Regular cardiac myocyte (primary cell): ENCODE results near the gene PAQR5. TPM values are rescaled to one million over a fixed set of nuclear protein-coding genes. Genes with fewer than 3 reads are reported as not detected.

Experiments used
- total RNA-seq: library from RNA; depleted of rRNA; stranded (reverse); fragments of >200 nt; gene quantifications from 2 replicates; pipeline ENCODE4 v1.2.3, GENCODE V29; 2014

Gene PAQR5
- 0.58 and 2.3 TPM in 2 replicates for total RNA-seq

GRCh38 chr15:69298697-69299441 is at the start of gene PAQR5:
PAQR5 (plus strand) TSS chr15:69298912; CDS start chr15:69360081, 61,169 bp downstream.

GRCh38 chr15:69413822-69414700 is 115.3 kb downstream of the PAQR5 start, which contains the start of gene KIF23:
KIF23 (plus strand) TSS chr15:69414349; CDS start chr15:69414466, 117 bp downstream.

GRCh38 chr15:69452692-69453521 is 154.2 kb downstream of the PAQR5 start, which contains the start of gene RPLP1:
RPLP1 (plus strand) TSS chr15:69452818; CDS start chr15:69452949, 131 bp downstream.

Other genes starting within 250 kb of the PAQR5 start
- gene GLCE, start 138.3 kb upstream of the PAQR5 start, total RNA-seq, result 16.6 and 20.3 TPM in 2 replicates
- 8.5 and 60.4 TPM in 2 replicates for gene KIF23, start 115.4 kb downstream of the PAQR5 start, total RNA-seq
- gene RPLP1, start 153.9 kb downstream of the PAQR5 start, total RNA-seq, result 45.7 and 101 TPM in 2 replicates